COLO668 (cell line): ENCODE results near the gene ZNF547.
"Not testable (repeated sequence)": the region's sequence is repeated elsewhere in the genome, so short reads cannot be mapped to it uniquely, and the experiment has no call there.

ENCODE experiments used
- DNase-seq: peaks from one replicate; lab custom pipeline; 2025; ENCODE audit not compliant: unreplicated experiment; lab: John Stamatoyannopoulos, UW

ZNF547 gene

GRCh38 chr19:57374179-57374578 is 10.8 kb downstream of the ZNF547 start:
- DNase-seq = no peak

GRCh38 chr19:57374647-57375046 is 11.3 kb downstream of the ZNF547 start:
- DNase-seq = not testable (repeated sequence)

- no peak for DNase-seq
Measured at GRCh38 chr19:57376151-57376550, 12.8 kb downstream of the ZNF547 start.

- DNase-seq = no peak
Measured at GRCh38 chr19:57377498-57378146, 14.3 kb downstream of the ZNF547 start.

GRCh38 chr19:57380923-57381322 is 17.6 kb downstream of the ZNF547 start:
- no peak for DNase-seq

GRCh38 chr19:57382806-57383488 is 19.6 kb downstream of the ZNF547 start:
- no peak for DNase-seq

- no peak for DNase-seq
Measured at GRCh38 chr19:57389194-57389729, 25.9 kb downstream of the ZNF547 start.

- DNase-seq = peak; percentile 94
Measured at GRCh38 chr19:57389730-57390598, 26.6 kb downstream of the ZNF547 start, which contains the start of gene ZNF548. ZNF548 (plus strand) TSS chr19:57389854; CDS start chr19:57390100, 246 bp downstream.

- DNase-seq = no peak
Measured at GRCh38 chr19:57395710-57396109, 32.4 kb downstream of the ZNF547 start.

- DNase-seq = no peak
Measured at GRCh38 chr19:57398868-57399267, 35.5 kb downstream of the ZNF547 start.

GRCh38 chr19:57403737-57404563 is 40.6 kb downstream of the ZNF547 start:
- no peak for DNase-seq

GRCh38 chr19:57406516-57407123 is 43.3 kb downstream of the ZNF547 start:
- DNase-seq = peak; percentile 56

GRCh38 chr19:57410877-57411671 is 47.7 kb downstream of the ZNF547 start, which contains the start of gene ZNF17:
ZNF17 (plus strand) TSS chr19:57411161; CDS start chr19:57413616, 2,455 bp downstream.
- DNase-seq = peak; percentile 91

- DNase-seq = no peak
Measured at GRCh38 chr19:57419439-57419838, 56.1 kb downstream of the ZNF547 start.

- no peak for DNase-seq
Measured at GRCh38 chr19:57421037-57421436, 57.7 kb downstream of the ZNF547 start.
